CD14-positive monocyte (primary cell): ENCODE measurements around the gene PHB1. TPM values are rescaled to one million over a fixed set of nuclear protein-coding genes. Genes with fewer than 3 reads are reported as not detected.

Source experiments
- DNase-seq, 3 donors: peaks; one replicate each; pipeline ENCODE4 v3.0.0-alpha.2; 2011 to 2022
- H2AFZ ChIP-seq: 2 replicates; pipeline ENCODE4 v1.6.0; 2012; ENCODE audit warnings: mild to moderate bottlenecking, low read depth, low read length, inconsistent platforms; ENCODE audit not compliant: insufficient read depth, poor library complexity, severe bottlenecking
- H3K27ac ChIP-seq, 2 donors: 1 replicate in 1 of 2; 2 replicates in 1 of 2; pipeline ENCODE4 v1.5.1; 2012 to 2013; ENCODE audit warnings: low read length in 2 of 2, control low read depth in 1 of 2, inconsistent platforms in 1 of 2, low read depth in 1 of 2, mild to moderate bottlenecking in 1 of 2
- H3K27me3 ChIP-seq, 2 donors: one replicate each; pipeline versions ENCODE4 v1.6.0 to v1.6.1; 2011 to 2013; ENCODE audit warnings: low read length in 2 of 2; ENCODE audit not compliant: control insufficient read depth in 2 of 2, insufficient read depth in 2 of 2
- H3K36me3 ChIP-seq, 2 donors: replicated peaks in 1 of 2; 1 replicate in 1 of 2; 2 replicates in 1 of 2; pipeline versions ENCODE4 v1.5.1 to v1.6.1; 2012 to 2013; ENCODE audit warnings: low read length in 2 of 2, control low read depth in 1 of 2, inconsistent platforms in 1 of 2, mild to moderate bottlenecking in 1 of 2; ENCODE audit not compliant: insufficient read depth in 2 of 2, control insufficient read depth in 1 of 2
- H3K4me1 ChIP-seq, 2 donors: 1 replicate in 1 of 2; 2 replicates in 1 of 2; pipeline versions ENCODE4 v1.5.1 to v1.6.1; 2012 to 2013; ENCODE audit warnings: low read length in 2 of 2, control low read depth in 1 of 2, inconsistent platforms in 1 of 2, mild to moderate bottlenecking in 1 of 2, moderate library complexity in 1 of 2; ENCODE audit not compliant: insufficient read depth in 2 of 2, control insufficient read depth in 1 of 2
- H3K4me2 ChIP-seq: replicated peaks from 2 replicates; pipeline ENCODE3; 2012; ENCODE audit warnings: low read length, moderate library complexity, mild to moderate bottlenecking; ENCODE audit not compliant: poor library complexity, severe bottlenecking; ENCODE audit errors: extremely low read depth
- H3K4me3 ChIP-seq, 3 experiments: fragments of 200-600 bp in 1 of 3; sonication (generic) in 1 of 3; replicated peaks in 1 of 3; 1 replicate in 2 of 3; 2 replicates in 1 of 3; pipeline ENCODE4 v1.5.1; 2011 to 2013; ENCODE audit warnings: low read length in 3 of 3, mild to moderate bottlenecking in 3 of 3, control low read depth in 2 of 3, low read depth in 2 of 3, inconsistent platforms in 1 of 3, moderate library complexity in 1 of 3
- H3K79me2 ChIP-seq: 2 replicates; pipeline ENCODE4 v1.6.0; 2012; ENCODE audit warnings: mild to moderate bottlenecking, control low read depth, inconsistent platforms, low read length, moderate library complexity; ENCODE audit not compliant: insufficient read depth
- H3K9ac ChIP-seq: 2 replicates; pipeline ENCODE4 v1.6.0; 2017; ENCODE audit warnings: low read length, mild to moderate bottlenecking; ENCODE audit not compliant: insufficient read depth, poor library complexity, severe bottlenecking
- H3K9me3 ChIP-seq, 2 donors: replicated peaks in 1 of 2; 1 replicate in 1 of 2; 2 replicates in 1 of 2; pipeline versions ENCODE4 v1.5.1 to v1.6.1; 2012 to 2013; ENCODE audit warnings: low read length in 2 of 2, control low read depth in 1 of 2; ENCODE audit not compliant: control insufficient read depth in 1 of 2, insufficient read depth in 1 of 2
- H4K20me1 ChIP-seq: 2 replicates; pipeline ENCODE4 v1.6.0; 2012; ENCODE audit warnings: mild to moderate bottlenecking, low read length, control low read depth, moderate library complexity; ENCODE audit not compliant: insufficient read depth
- H3K27ac Mint-ChIP-seq, 7 donors: one replicate each; pipeline ENCODE4 v1.8.0; 2020; ENCODE audit warnings: mild to moderate bottlenecking in 7 of 7, mixed read lengths in 7 of 7, moderate library complexity in 6 of 7, inconsistent platforms in 2 of 7
- H3K27me3 Mint-ChIP-seq, 3 donors: one replicate each; pipeline ENCODE4 v1.8.0; 2021 to 2022; ENCODE audit warnings: low read depth in 3 of 3, mild to moderate bottlenecking in 3 of 3, mixed read lengths in 3 of 3, moderate library complexity in 3 of 3, inconsistent platforms in 1 of 3
- H3K36me3 Mint-ChIP-seq, 2 donors: one replicate each; pipeline ENCODE4 v1.8.0; 2020; ENCODE audit warnings: mixed read lengths in 2 of 2, inconsistent platforms in 1 of 2, mild to moderate bottlenecking in 1 of 2
- H3K4me1 Mint-ChIP-seq: one replicate; pipeline ENCODE4 v1.8.0; 2020; ENCODE audit warnings: mild to moderate bottlenecking, mixed read lengths
- H3K4me3 Mint-ChIP-seq, 2 donors: one replicate each; pipeline ENCODE4 v1.8.0; 2020; ENCODE audit warnings: mild to moderate bottlenecking in 2 of 2, mixed read lengths in 2 of 2, moderate library complexity in 1 of 2
- H3K9me3 Mint-ChIP-seq, 7 donors: one replicate each; pipeline ENCODE4 v1.8.0; 2020 to 2022; ENCODE audit warnings: mixed read lengths in 7 of 7, mild to moderate bottlenecking in 6 of 7, moderate library complexity in 6 of 7, inconsistent platforms in 2 of 7
- WGBS: methylation state at CpG from one replicate; pipeline ENCODE4 v1.1.5; 2013; ENCODE audit warnings: missing lambda C conversion rate; ENCODE audit not compliant: insufficient coverage; 5-methylcytosine and 5-hydroxymethylcytosine counted together
- intact Hi-C, 2 donors: fragments of 100-400 bp; cut with micrococcal nuclease; formaldehyde crosslinking; loops; one replicate each; pipeline versions ENCODE4 v1.15.0 to v1.15.1; 2023
- polyA plus RNA-seq, 3 donors: library from polyadenylated mRNA; depleted of rRNA in 1 of 3; unstranded in 2 of 3; stranded (reverse) in 1 of 3; fragments of 300-500 nt in 2 of 3; fragments of >200 nt in 1 of 3; fragmentation: Illumina TruSeq in 2 of 3; gene quantifications; 1 replicate in 2 of 3; 2 replicates in 1 of 3; pipeline ENCODE4 v1.2.3, GENCODE V29; 2012 to 2021
- TF ChIP-seq, protein P1 (sequence below): fragments of 200-600 bp; IDR thresholded peaks from one replicate; pipeline ENCODE4 v1.8.0; 2022; ENCODE audit warnings: antibody characterized with exemption, mild to moderate bottlenecking

PHB1 gene
- polyA plus RNA-seq, 3 donors, result 57.1 to 89.2 (median 83.9) TPM

- no peak for DNase-seq
- 100% methylated on average over 3 of the region's 7 CpGs for WGBS
- Mint-ChIP-seq H3K27ac (no peak overlapping the region), H3K4me1 (peaks cover 6% of the 10 kb centered on the region), H3K36me3 (no peaks in the 10 kb centered on the region), H3K9me3 (no peaks in the 10 kb centered on the region), H3K27me3 (peaks cover 7 to 12% (median 10%) of the 10 kb centered on the region in 3 donors), H3K4me3 (no peak overlapping the region)
- peaks cover 3 to 7% of the 10 kb centered on the region in 2 donors for H3K4me1 ChIP-seq
- no peak overlapping the region for H3K9ac ChIP-seq
- no peaks in the 10 kb centered on the region for H3K36me3 ChIP-seq
- no peaks in the 10 kb centered on the region for H3K79me2 ChIP-seq
- no peak overlapping the region for H2AFZ ChIP-seq
- no peaks in the 10 kb centered on the region for H4K20me1 ChIP-seq
- intact Hi-C loops, result no loop called here
- TF ChIP-seq, protein P1, sequence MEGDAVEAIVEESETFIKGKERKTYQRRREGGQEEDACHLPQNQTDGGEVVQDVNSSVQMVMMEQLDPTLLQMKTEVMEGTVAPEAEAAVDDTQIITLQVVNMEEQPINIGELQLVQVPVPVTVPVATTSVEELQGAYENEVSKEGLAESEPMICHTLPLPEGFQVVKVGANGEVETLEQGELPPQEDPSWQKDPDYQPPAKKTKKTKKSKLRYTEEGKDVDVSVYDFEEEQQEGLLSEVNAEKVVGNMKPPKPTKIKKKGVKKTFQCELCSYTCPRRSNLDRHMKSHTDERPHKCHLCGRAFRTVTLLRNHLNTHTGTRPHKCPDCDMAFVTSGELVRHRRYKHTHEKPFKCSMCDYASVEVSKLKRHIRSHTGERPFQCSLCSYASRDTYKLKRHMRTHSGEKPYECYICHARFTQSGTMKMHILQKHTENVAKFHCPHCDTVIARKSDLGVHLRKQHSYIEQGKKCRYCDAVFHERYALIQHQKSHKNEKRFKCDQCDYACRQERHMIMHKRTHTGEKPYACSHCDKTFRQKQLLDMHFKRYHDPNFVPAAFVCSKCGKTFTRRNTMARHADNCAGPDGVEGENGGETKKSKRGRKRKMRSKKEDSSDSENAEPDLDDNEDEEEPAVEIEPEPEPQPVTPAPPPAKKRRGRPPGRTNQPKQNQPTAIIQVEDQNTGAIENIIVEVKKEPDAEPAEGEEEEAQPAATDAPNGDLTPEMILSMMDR, result no peak
- H3K4me2 ChIP-seq, result no peak overlapping the region
- H3K9me3 ChIP-seq, result no peaks in the 10 kb centered on the region
- H3K27me3 ChIP-seq, result no peaks in the 10 kb centered on the region
- no peak overlapping the region for H3K4me3 ChIP-seq
- no peak overlapping the region for H3K27ac ChIP-seq
These were observed 30.9 kb upstream of the PHB1 start for GRCh38 chr17:49445591-49445990.

GRCh38 chr17:49444384-49444783, 29.7 kb upstream of the PHB1 start:
- Mint-ChIP-seq H3K27ac (no peak overlapping the region), H3K27me3 (peaks cover 13 to 19% (median 18%) of the 10 kb centered on the region in 3 donors), H3K4me3 (no peak overlapping the region), H3K9me3 (no peaks in the 10 kb centered on the region), H3K36me3 (no peaks in the 10 kb centered on the region), H3K4me1 (peaks cover 1% of the 10 kb centered on the region)
- Histone ChIP-seq H3K4me2 (no peak overlapping the region), H3K27me3 (no peaks in the 10 kb centered on the region), H3K9me3 (no peaks in the 10 kb centered on the region), H2AFZ (no peak overlapping the region), H4K20me1 (no peaks in the 10 kb centered on the region), H3K27ac (no peak overlapping the region), H3K4me1 (peaks cover under 1 to 2% of the 10 kb centered on the region in 2 donors), H3K9ac (no peak overlapping the region), H3K4me3 (no peak overlapping the region), H3K79me2 (no peaks in the 10 kb centered on the region), H3K36me3 (no peaks in the 10 kb centered on the region)
- WGBS, result 82% methylated on average over 10 of the region's 12 CpGs
- intact Hi-C loops, result no loop called here
- DNase-seq, result no peak
- TF ChIP-seq, protein P1, result no peak
